ENCODE data around the gene FIGN. TPM values are rescaled to one million over a fixed set of nuclear protein-coding genes. Genes with fewer than 3 reads are reported as not detected.
A peak's percentile ranks its signal among the peaks of the same experiment; 100 is the strongest.

FIGN gene
- total and polyA plus RNA-seq, 8 donors = 4.9 to 8.2 (median 6.4) TPM

DNA sequence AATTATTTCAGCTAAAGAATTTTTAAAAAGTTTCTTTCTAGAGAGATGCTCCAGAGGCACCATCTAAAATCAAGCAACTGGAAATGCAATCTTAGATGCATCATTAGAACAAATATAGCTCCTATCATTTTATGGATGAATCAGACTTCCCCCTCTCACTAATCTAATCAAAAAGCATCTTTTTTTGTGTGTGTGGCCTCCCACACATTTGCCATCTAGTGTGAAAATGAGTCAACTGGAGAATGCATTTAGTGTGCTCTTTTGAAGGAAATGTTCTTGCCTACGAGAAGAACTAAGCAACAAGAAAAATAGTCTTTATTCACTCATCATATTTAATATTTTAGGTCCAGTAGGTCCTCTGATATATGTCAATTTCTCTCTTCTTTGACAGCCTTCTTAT, 39.5 kb upstream of the FIGN start:
- Histone ChIP-seq H3K4me3 (no peak overlapping the region), H3K27ac (no peak overlapping the region), H3K27me3 (no peaks in the 10 kb centered on the region), H3K36me3 (no peaks in the 10 kb centered on the region), H3K4me1 (no peaks in the 10 kb centered on the region), H3K9me3 (no peaks in the 10 kb centered on the region)
- TF ChIP-seq CTCF (IDR thresholded peaks at IDR 0.05) = no peak
- ATAC-seq = no peak
- DNase-seq = no peak
- intact Hi-C loops (cut with DNase I) = no loop called here

DNA sequence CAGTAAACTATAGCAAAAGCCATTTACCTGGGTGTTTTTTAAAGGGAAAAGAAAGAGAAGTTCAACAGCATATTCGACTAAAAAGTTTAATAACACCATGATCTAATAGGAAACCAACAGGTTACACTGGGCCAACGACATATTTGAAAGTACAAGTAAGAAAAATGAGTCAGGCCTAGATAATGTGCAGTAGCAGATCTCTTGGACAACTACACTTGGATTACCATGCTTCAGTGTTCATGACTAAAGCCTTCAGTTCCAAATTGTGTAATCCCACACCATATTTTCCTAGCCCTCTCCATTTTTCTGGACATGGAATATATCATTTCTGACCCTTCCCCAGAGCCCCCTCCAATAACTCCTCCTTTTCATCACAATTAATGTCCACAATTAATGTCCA, 39.1 kb upstream of the FIGN start:
- intact Hi-C loops (cut with DNase I) = no loop called here
- ATAC-seq = peak; percentile 53
- TF ChIP-seq CTCF (IDR thresholded peaks at IDR 0.05) = no peak
- Histone ChIP-seq H3K27me3 (no peaks in the 10 kb centered on the region), H3K4me1 (no peaks in the 10 kb centered on the region), H3K36me3 (no peaks in the 10 kb centered on the region), H3K27ac (no peak overlapping the region), H3K4me3 (no peak overlapping the region), H3K9me3 (no peaks in the 10 kb centered on the region)
- DNase-seq = no peak

DNA sequence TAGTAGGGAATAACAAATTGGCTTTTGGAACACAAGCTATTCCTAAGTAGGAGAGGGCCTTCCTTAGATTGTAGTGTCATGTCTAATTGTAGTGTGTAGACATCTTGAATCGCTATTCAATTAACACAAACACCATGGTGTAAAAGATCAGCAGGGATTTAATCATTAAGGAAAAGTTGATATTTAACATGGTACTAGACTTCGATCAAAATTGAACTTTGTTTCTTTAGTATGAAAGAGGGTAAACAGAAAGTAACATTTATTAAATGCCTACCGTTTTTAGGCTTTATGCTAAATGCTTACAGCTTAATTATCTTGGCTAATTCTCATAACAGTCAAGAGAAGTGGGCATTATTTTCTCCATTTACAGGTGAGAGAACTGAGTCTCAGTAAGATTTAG, 37.5 kb upstream of the FIGN start:
- no peak for DNase-seq
- Histone ChIP-seq H3K9me3 (no peaks in the 10 kb centered on the region), H3K27ac (no peak overlapping the region), H3K4me3 (no peak overlapping the region), H3K4me1 (no peaks in the 10 kb centered on the region), H3K36me3 (no peaks in the 10 kb centered on the region), H3K27me3 (no peaks in the 10 kb centered on the region)
- TF ChIP-seq CTCF (IDR thresholded peaks at IDR 0.05) = no peak
- intact Hi-C loops (cut with DNase I) = no loop called here
- ATAC-seq = no peak

DNA sequence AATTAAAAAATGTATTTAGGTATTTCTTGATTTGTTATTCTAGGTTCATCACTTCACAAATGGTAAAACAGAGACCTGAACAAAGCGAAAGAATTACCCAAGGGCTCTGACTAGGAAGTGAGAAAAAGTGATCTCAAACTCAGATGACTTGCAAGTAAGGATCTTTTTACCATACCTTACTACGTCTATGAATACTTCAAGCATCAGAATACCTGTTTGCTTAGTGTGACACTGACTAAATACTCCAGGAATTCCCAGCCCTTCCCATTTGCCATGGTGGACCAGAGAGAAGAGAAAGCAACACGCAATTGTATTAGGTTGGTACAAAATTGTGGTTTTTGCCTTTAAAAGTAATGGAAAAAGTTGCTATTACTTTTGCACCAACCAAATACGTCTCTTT, 35.8 kb upstream of the FIGN start:
- no peaks in the 10 kb centered on the region for H3K9me3 ChIP-seq
- no peaks in the 10 kb centered on the region for H3K4me1 ChIP-seq
- no peaks in the 10 kb centered on the region for H3K36me3 ChIP-seq
- no peak overlapping the region for H3K4me3 ChIP-seq
- no peak overlapping the region for H3K27ac ChIP-seq
- ATAC-seq = no peak
- no peak for TF ChIP-seq CTCF (IDR thresholded peaks at IDR 0.05)
- no peaks in the 10 kb centered on the region for H3K27me3 ChIP-seq
- intact Hi-C loops (cut with DNase I) = no loop called here
- no peak for DNase-seq

GRCh38 chr2:163768881-163769695, 33.3 kb upstream of the FIGN start:
- no peak for DNase-seq
- no peaks in the 10 kb centered on the region for H3K4me1 ChIP-seq
- H3K4me3 ChIP-seq = no peak overlapping the region
- H3K27ac ChIP-seq = no peak overlapping the region
- H3K36me3 ChIP-seq = no peaks in the 10 kb centered on the region
- intact Hi-C loops (cut with DNase I) = no loop called here
- no peaks in the 10 kb centered on the region for H3K27me3 ChIP-seq
- no peak for ATAC-seq
- TF ChIP-seq CTCF (IDR thresholded peaks at IDR 0.05) = no peak
- no peaks in the 10 kb centered on the region for H3K9me3 ChIP-seq
